MCF 10A (cell line): ENCODE data around the gene IFNL2. TPM values are rescaled to one million over a fixed set of nuclear protein-coding genes. Genes with fewer than 3 reads are reported as not detected.

Experiments
- BruUV-seq: library from RNA; stranded (reverse); fragments of 400-500 nt; replicated peaks from 2 replicates; lab custom pipeline; 2021; lab: Mats Ljungman, UMichigan
- CTCF ChIA-PET: fragments of 300-600 bp; sonication (Branson Sonifier 250); formaldehyde crosslinking; extraction: SDS; loops from one replicate; lab custom pipeline; 2021; ENCODE audit warnings: antibody characterized with exemption, inconsistent platforms; lab: Yijun Ruan, JAX
- POLR2A ChIA-PET: fragments of 300-600, 350-650 bp; sonication (Branson Sonifier 250); formaldehyde crosslinking; extraction: SDS; loops from one replicate; lab custom pipeline; 2020; ENCODE audit warnings: antibody characterized with exemption, inconsistent platforms; lab: Yijun Ruan, JAX
- DNase-seq: peaks from one replicate; pipeline ENCODE4 v3.0.0-alpha.2; 2018; ENCODE audit not compliant: unreplicated experiment
- H3K27ac Mint-ChIP-seq: one replicate; pipeline ENCODE4 v1.8.0; 2022; ENCODE audit warnings: mild to moderate bottlenecking, low read depth, mixed read lengths; ENCODE audit not compliant: unreplicated experiment
- H3K27me3 Mint-ChIP-seq: one replicate; pipeline ENCODE4 v1.8.0; 2022; ENCODE audit warnings: mixed read lengths; ENCODE audit not compliant: insufficient read depth, unreplicated experiment
- H3K36me3 Mint-ChIP-seq: one replicate; pipeline ENCODE4 v1.8.0; 2022; ENCODE audit warnings: mild to moderate bottlenecking, moderate library complexity, mixed read lengths; ENCODE audit not compliant: insufficient read depth, unreplicated experiment
- H3K4me1 Mint-ChIP-seq: one replicate; pipeline ENCODE4 v1.8.0; 2022; ENCODE audit warnings: mixed read lengths; ENCODE audit not compliant: insufficient read depth, unreplicated experiment
- H3K4me3 Mint-ChIP-seq: one replicate; pipeline ENCODE4 v1.8.0; 2022; ENCODE audit warnings: mild to moderate bottlenecking, moderate library complexity, mixed read lengths; ENCODE audit not compliant: unreplicated experiment
- H3K9me3 Mint-ChIP-seq: one replicate; pipeline ENCODE4 v1.8.0; 2022; ENCODE audit warnings: mixed read lengths; ENCODE audit not compliant: unreplicated experiment
- intact Hi-C: fragments of 100-400 bp; cut with micrococcal nuclease; formaldehyde crosslinking; loops from 2 replicates; pipeline ENCODE4 v1.14.1; 2022
- total RNA-seq: library from RNA; stranded (reverse); gene quantifications from 2 replicates; pipeline ENCODE4 v1.2.3, GENCODE V29; 2022
- TF ChIP-seq, protein P1 (sequence below): fragments of 200-600 bp; IDR thresholded peaks from one replicate; pipeline ENCODE4 v1.8.0; 2022; ENCODE audit warnings: antibody characterized with exemption, mild to moderate bottlenecking; ENCODE audit not compliant: unreplicated experiment

Gene IFNL2
- total RNA-seq, 1 experiment from 2014 or later: not detected

DNA sequence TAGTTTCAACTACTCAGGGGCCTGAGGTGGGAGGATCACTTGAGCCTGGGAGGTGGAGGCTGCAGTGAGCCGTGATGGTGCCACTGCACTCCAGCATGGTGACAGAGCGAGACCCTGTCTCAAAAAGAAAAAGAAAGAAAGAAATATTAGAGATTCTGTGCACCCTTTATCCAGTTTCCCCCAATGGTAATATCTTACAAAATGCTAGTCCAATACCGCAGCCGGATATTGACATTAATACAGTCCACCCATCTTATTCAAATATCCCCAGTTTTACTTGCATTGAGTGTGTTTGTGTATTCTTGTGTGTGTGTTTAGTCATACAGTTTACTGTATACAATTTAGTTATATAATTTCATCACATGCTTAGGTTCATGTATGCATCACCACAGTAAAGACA is 11.0 kb upstream of the IFNL2 start:
- Mint-ChIP-seq H3K27me3 (peaks cover 49% of the 10 kb centered on the region), H3K36me3 (no peaks in the 10 kb centered on the region), H3K9me3 (no peaks in the 10 kb centered on the region), H3K4me1 (no peaks in the 10 kb centered on the region), H3K27ac (no peak overlapping the region), H3K4me3 (no peak overlapping the region)
- no peak for DNase-seq
- TF ChIP-seq, protein P1, sequence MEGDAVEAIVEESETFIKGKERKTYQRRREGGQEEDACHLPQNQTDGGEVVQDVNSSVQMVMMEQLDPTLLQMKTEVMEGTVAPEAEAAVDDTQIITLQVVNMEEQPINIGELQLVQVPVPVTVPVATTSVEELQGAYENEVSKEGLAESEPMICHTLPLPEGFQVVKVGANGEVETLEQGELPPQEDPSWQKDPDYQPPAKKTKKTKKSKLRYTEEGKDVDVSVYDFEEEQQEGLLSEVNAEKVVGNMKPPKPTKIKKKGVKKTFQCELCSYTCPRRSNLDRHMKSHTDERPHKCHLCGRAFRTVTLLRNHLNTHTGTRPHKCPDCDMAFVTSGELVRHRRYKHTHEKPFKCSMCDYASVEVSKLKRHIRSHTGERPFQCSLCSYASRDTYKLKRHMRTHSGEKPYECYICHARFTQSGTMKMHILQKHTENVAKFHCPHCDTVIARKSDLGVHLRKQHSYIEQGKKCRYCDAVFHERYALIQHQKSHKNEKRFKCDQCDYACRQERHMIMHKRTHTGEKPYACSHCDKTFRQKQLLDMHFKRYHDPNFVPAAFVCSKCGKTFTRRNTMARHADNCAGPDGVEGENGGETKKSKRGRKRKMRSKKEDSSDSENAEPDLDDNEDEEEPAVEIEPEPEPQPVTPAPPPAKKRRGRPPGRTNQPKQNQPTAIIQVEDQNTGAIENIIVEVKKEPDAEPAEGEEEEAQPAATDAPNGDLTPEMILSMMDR: no peak
- no TSS peak for BruUV-seq
- intact Hi-C loops: no loop called here
- POLR2A ChIA-PET: no interaction called here
- CTCF ChIA-PET: no interaction called here

- no peaks in the 10 kb centered on the region for H3K36me3 Mint-ChIP-seq
- BruUV-seq: no TSS peak
- ChIA-PET CTCF (interaction anchor here (0.6 to 0.7 kb wide), 2 partner anchors 73 to 74 kb away, joined by 3 read pairs; no protein-coding TSS in a partner anchor), POLR2A (no interaction called here)
- H3K4me3 Mint-ChIP-seq: no peak overlapping the region
- no peaks in the 10 kb centered on the region for H3K4me1 Mint-ChIP-seq
- intact Hi-C loops: no loop called here
- DNase-seq: no peak
- no peaks in the 10 kb centered on the region for H3K9me3 Mint-ChIP-seq
- peaks cover 48% of the 10 kb centered on the region for H3K27me3 Mint-ChIP-seq
- TF ChIP-seq, protein P1: no peak
- no peak overlapping the region for H3K27ac Mint-ChIP-seq
These were observed 6.5 kb upstream of the IFNL2 start for GRCh38 chr19:39261704-39262103.

DNA sequence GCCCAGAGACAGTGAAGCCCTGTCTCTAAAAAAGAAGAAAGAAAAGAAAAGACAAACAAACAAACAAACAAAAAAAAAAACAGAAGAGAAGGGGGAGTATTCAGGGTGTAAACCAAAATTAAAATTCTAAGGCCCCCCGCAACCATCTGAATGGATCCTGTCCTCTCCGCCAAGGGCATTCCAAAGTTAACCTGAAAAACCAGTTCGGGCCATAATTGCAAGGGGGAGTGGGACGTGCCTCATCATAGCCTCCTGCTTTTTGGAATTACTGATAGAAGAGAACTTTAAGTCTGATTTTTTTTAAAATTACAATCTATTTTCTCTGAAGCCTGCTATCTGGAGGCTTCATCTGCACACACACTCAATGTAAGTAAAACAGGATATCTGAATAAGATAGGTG is 5.7 kb upstream of the IFNL2 start:
- Mint-ChIP-seq H3K36me3 (no peaks in the 10 kb centered on the region), H3K9me3 (no peaks in the 10 kb centered on the region), H3K27me3 (peaks cover 44% of the 10 kb centered on the region), H3K27ac (no peak overlapping the region), H3K4me1 (no peaks in the 10 kb centered on the region), H3K4me3 (no peak overlapping the region)
- no TSS peak for BruUV-seq
- ChIA-PET POLR2A (no interaction called here), CTCF (interaction anchor here (0.6 kb wide), 1 partner anchor 72 kb away, joined by 4 read pairs; no protein-coding TSS in a partner anchor)
- no peak for DNase-seq
- TF ChIP-seq, protein P1: no peak
- intact Hi-C loops: no loop called here

DNA sequence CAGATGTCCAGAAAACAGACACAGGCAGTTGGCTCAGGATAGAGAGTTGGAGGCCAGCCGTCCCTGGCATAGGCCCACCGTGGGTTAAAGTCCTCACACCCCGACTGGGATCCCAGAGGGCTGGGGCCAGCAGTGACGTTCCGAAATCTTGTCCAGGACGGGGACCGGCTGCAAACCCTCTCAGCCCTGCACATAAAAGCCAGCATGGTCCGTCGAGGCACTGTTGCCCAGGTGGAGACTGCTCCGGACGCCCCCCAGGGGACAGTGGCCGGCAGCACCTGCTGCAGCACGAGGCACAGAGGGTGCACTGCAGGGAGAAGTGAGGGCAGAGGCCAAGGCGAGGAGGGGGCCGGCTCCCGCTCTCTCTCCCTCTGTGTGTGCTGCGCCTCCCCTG is 4.3 kb upstream of the IFNL2 start:
- TF ChIP-seq, protein P1: no peak
- Mint-ChIP-seq H3K4me1 (no peaks in the 10 kb centered on the region), H3K27me3 (peaks cover 47% of the 10 kb centered on the region), H3K4me3 (no peak overlapping the region), H3K27ac (no peak overlapping the region), H3K36me3 (no peaks in the 10 kb centered on the region), H3K9me3 (no peaks in the 10 kb centered on the region)
- intact Hi-C loops: no loop called here
- ChIA-PET CTCF (no interaction called here), POLR2A (interaction anchor here (0.7 kb wide), 1 partner anchor 70 kb away, joined by 3 read pairs; no protein-coding TSS in a partner anchor)
- BruUV-seq: no TSS peak
- no peak for DNase-seq
